Spleen (tissue), 7 donors: Measurements from ENCODE around the gene ALDOA.

Source experiments
- POLR2A ChIP-seq, 3 donors: fragments of 450-650 bp; IDR thresholded peaks; one replicate each; pipeline ENCODE4 v1.5.1; 2017; ENCODE audit warnings: antibody characterized with exemption in 3 of 3, mild to moderate bottlenecking in 1 of 3
- POLR2AphosphoS5 ChIP-seq, 3 donors: sonication (generic); formaldehyde crosslinking; IDR thresholded peaks; one replicate each; pipeline ENCODE4 v1.5.1; 2017; ENCODE audit warnings: antibody characterized with exemption in 3 of 3
- TF ChIP-seq, protein P1 (sequence below), 11 experiments: fragments of 200-600 bp in 7 of 11; fragments of 450-650 bp in 4 of 11; sonication (generic) in 4 of 11; IDR thresholded peaks in 8 of 11; conservative IDR thresholded peaks in 3 of 11; 1 replicate in 7 of 11; 2 replicates in 4 of 11; pipeline versions ENCODE4 v1.4.0 to v1.8.0; 2016 to 2021; ENCODE audit warnings: antibody characterized with exemption in 11 of 11, inconsistent platforms in 4 of 11, mild to moderate bottlenecking in 1 of 11
- donor health status: DM: no; HTN: no; CAD: no; lungs with moderate emphysema.
- donor health status: DM: no; HTN: no; CAD: no.
- donor health status: DM: no; HTN: no; CAD: no.

DNA sequence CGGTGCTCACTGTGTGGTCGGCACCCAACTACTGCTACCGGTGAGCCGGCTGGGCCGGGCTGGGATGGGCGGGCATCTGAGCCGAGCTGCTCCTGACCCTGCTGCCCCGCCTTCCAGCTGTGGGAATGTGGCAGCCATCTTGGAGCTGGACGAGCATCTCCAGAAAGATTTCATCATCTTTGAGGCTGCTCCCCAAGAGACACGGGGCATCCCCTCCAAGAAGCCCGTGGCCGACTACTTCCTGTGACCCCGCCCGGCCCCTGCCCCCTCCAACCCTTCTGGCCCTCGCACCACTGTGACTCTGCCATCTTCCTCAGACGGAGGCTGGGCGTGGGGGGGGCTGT lies 19.2 kb downstream of the ALDOA start:
- TF ChIP-seq POLR2A (IDR thresholded peaks at IDR 0.05) (no peak), POLR2AphosphoS5 (IDR thresholded peaks at IDR 0.05) (peak in 1 of 3 donors; percentile 47)
- TF ChIP-seq, protein P1, sequence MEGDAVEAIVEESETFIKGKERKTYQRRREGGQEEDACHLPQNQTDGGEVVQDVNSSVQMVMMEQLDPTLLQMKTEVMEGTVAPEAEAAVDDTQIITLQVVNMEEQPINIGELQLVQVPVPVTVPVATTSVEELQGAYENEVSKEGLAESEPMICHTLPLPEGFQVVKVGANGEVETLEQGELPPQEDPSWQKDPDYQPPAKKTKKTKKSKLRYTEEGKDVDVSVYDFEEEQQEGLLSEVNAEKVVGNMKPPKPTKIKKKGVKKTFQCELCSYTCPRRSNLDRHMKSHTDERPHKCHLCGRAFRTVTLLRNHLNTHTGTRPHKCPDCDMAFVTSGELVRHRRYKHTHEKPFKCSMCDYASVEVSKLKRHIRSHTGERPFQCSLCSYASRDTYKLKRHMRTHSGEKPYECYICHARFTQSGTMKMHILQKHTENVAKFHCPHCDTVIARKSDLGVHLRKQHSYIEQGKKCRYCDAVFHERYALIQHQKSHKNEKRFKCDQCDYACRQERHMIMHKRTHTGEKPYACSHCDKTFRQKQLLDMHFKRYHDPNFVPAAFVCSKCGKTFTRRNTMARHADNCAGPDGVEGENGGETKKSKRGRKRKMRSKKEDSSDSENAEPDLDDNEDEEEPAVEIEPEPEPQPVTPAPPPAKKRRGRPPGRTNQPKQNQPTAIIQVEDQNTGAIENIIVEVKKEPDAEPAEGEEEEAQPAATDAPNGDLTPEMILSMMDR (IDR thresholded peaks at IDR 0.05 in 8 of 11, conservative IDR thresholded peaks at IDR 0.05 in 3 of 11) = no peak
